SK-N-SH (cell line): Measurements from ENCODE around the gene STAG2. TPM values are rescaled to one million over a fixed set of nuclear protein-coding genes. Genes with fewer than 3 reads are reported as not detected.

Experiments
- CTCF ChIA-PET: fragments of 300-600, 350-600 bp; formaldehyde crosslinking; extraction: SDS; loops from one replicate; lab custom pipeline; 2021; lab: Yijun Ruan, JAX
- POLR2A ChIA-PET: fragments of 350-600 bp; sonication (Branson Sonifier 250); formaldehyde crosslinking; extraction: SDS; loops from one replicate; lab custom pipeline; 2020; ENCODE audit warnings: antibody characterized with exemption, inconsistent platforms; lab: Yijun Ruan, JAX
- DNase-seq: peaks from one replicate; pipeline ENCODE4 v3.0.0; 2012
- H2AFZ ChIP-seq: fragments of 200-600 bp; sonication (generic); 2 replicates; pipeline ENCODE4 v1.8.1; 2016; ENCODE audit warnings: antibody characterized with exemption, mild to moderate bottlenecking, low read depth
- H3F3A ChIP-seq: fragments of 200-600 bp; sonication (generic); replicated peaks from 2 replicates; pipeline ENCODE3; 2016; ENCODE audit warnings: antibody characterized with exemption, mild to moderate bottlenecking; ENCODE audit not compliant: insufficient read depth
- H3K27ac ChIP-seq, 2 experiments: fragments of 200-500 bp in 1 of 2; fragments of 200-600 bp in 1 of 2; sonication (Bioruptor generic) in 1 of 2; sonication (generic), shearing (Covaris generic) in 1 of 2; 2 replicates each; pipeline versions ENCODE4 v1.5.1 to v1.6.1; 2014 to 2016; ENCODE audit warnings: low read depth in 2 of 2, inconsistent platforms in 1 of 2, low read length in 1 of 2, mild to moderate bottlenecking in 1 of 2, mixed read lengths in 1 of 2
- H3K27me3 ChIP-seq: fragments of 200-600 bp; sonication (generic), shearing (Covaris generic); 2 replicates; pipeline ENCODE4 v1.6.1; 2016; ENCODE audit warnings: mixed run types; ENCODE audit not compliant: insufficient read depth
- H3K36me3 ChIP-seq, 2 experiments: fragments of 200-500 bp in 1 of 2; fragments of 200-600 bp in 1 of 2; sonication (Bioruptor generic) in 1 of 2; sonication (generic) in 1 of 2; replicated peaks in 1 of 2; 2 replicates each; pipeline versions ENCODE3 to v1.5.1; 2014 to 2016; ENCODE audit warnings: low read length in 1 of 2, mild to moderate bottlenecking in 1 of 2; ENCODE audit not compliant: insufficient read depth in 2 of 2, control insufficient read depth in 1 of 2
- H3K4me1 ChIP-seq, 2 experiments: fragments of 200-500 bp in 1 of 2; fragments of 200-600 bp in 1 of 2; sonication (Bioruptor generic) in 1 of 2; sonication (generic), shearing (Covaris generic) in 1 of 2; 2 replicates each; pipeline versions ENCODE4 v1.5.1 to v1.6.1; 2014 to 2016; ENCODE audit warnings: low read depth in 1 of 2, low read length in 1 of 2, mixed run types in 1 of 2; ENCODE audit not compliant: insufficient read depth in 2 of 2, control insufficient read depth in 1 of 2
- H3K4me2 ChIP-seq: fragments of 200-600 bp; sonication (generic), shearing (Covaris generic); 2 replicates; pipeline ENCODE4 v1.6.1; 2017; ENCODE audit warnings: mixed run types
- H3K4me3 ChIP-seq, 2 experiments: fragments of 200-500 bp in 1 of 2; fragments of 200-600 bp in 1 of 2; sonication (Bioruptor generic) in 1 of 2; sonication (generic), shearing (Covaris generic) in 1 of 2; 2 replicates each; pipeline versions ENCODE4 v1.5.1 to v1.8.1; 2014 to 2016; ENCODE audit warnings: low read depth in 2 of 2, inconsistent platforms in 1 of 2, low read length in 1 of 2, mild to moderate bottlenecking in 1 of 2, mixed read lengths in 1 of 2, moderate library complexity in 1 of 2
- H3K79me2 ChIP-seq: fragments of 200-600 bp; sonication (generic); 2 replicates; pipeline ENCODE4 v1.8.1; 2017; ENCODE audit warnings: mild to moderate bottlenecking; ENCODE audit not compliant: insufficient read depth
- H3K9ac ChIP-seq: fragments of 200-600 bp; sonication (generic); 2 replicates; pipeline ENCODE4 v1.6.1; 2017; ENCODE audit warnings: mixed run types
- H3K9me2 ChIP-seq: fragments of 200-600 bp; sonication (generic); 2 replicates; pipeline ENCODE4 v1.6.1; 2017; ENCODE audit warnings: mixed run types
- H3K9me3 ChIP-seq: fragments of 200-600 bp; sonication (generic); 2 replicates; pipeline ENCODE4 v1.6.1; 2017; ENCODE audit warnings: mixed run types, mild to moderate bottlenecking, moderate library complexity
- H4K20me1 ChIP-seq: fragments of 200-600 bp; sonication (generic); 2 replicates; pipeline ENCODE4 v1.6.1; 2017; ENCODE audit warnings: mild to moderate bottlenecking, mixed run types; ENCODE audit not compliant: insufficient read depth
- ELF1 ChIP-seq: IDR thresholded peaks from 2 replicates; pipeline ENCODE4 v1.4.0; 2012
- EP300 ChIP-seq, 2 experiments: IDR thresholded peaks; 2 replicates each; pipeline versions ENCODE4 v1.4.0 to v1.6.1; 2012; ENCODE audit warnings: borderline replicate concordance in 1 of 2, low read depth in 1 of 2, low read length in 1 of 2
- FOSL2 ChIP-seq: IDR thresholded peaks from 2 replicates; pipeline ENCODE4 v1.4.0; 2012; ENCODE audit warnings: low read depth, mild to moderate bottlenecking, moderate library complexity, borderline replicate concordance
- GATA2 ChIP-seq: sonication (generic); formaldehyde crosslinking; IDR thresholded peaks from 2 replicates; pipeline ENCODE4 v1.5.0; 2020; ENCODE audit warnings: mild to moderate bottlenecking, missing genetic modification reagents
- MEF2A ChIP-seq: IDR thresholded peaks from 2 replicates; pipeline ENCODE4 v1.4.0; 2012; ENCODE audit warnings: low read depth, borderline replicate concordance
- MXI1 ChIP-seq: IDR thresholded peaks from 2 replicates; pipeline ENCODE4 v1.6.1; 2012; ENCODE audit warnings: mild to moderate bottlenecking, low read depth, low read length, improper control_type of control experiment
- RAD21 ChIP-seq: IDR thresholded peaks from 2 replicates; pipeline ENCODE4 v1.6.1; 2012; ENCODE audit warnings: mild to moderate bottlenecking, low read length
- REST ChIP-seq: IDR thresholded peaks from 2 replicates; pipeline ENCODE4 v1.6.1; 2012; ENCODE audit warnings: mild to moderate bottlenecking, low read depth, low read length, moderate library complexity
- SIN3A ChIP-seq: IDR thresholded peaks from 2 replicates; pipeline ENCODE4 v1.6.1; 2012; ENCODE audit warnings: low read depth, mild to moderate bottlenecking, low read length, moderate library complexity, borderline replicate concordance
- SMC3 ChIP-seq: IDR thresholded peaks from 2 replicates; pipeline ENCODE4 v1.6.1; 2012; ENCODE audit warnings: low read depth, low read length, improper control_type of control experiment
- USF1 ChIP-seq: IDR thresholded peaks from 2 replicates; pipeline ENCODE4 v1.4.0; 2012; ENCODE audit warnings: low read depth, borderline replicate concordance
- whole genome bisulfite sequencing: methylation state at CpG from one replicate; pipeline ENCODE4 v1.1.6; 2017; ENCODE audit warnings: low lambda C conversion rate; 5-methylcytosine and 5-hydroxymethylcytosine counted together
- polyA plus RNA-seq, 3 experiments: library from polyadenylated mRNA; depleted of rRNA; stranded (reverse); fragments of >200 nt; gene quantifications; 2 replicates each; pipeline ENCODE4 v1.2.3, GENCODE V29; 2012
- TF ChIP-seq, protein P1 (sequence below): fragments of 150-350 bp; IDR thresholded peaks from 2 replicates; pipeline ENCODE4 v1.6.1; 2017; ENCODE audit warnings: antibody characterized with exemption, low read length, low read depth, borderline replicate concordance
- TF ChIP-seq, protein P2 (sequence below): IDR thresholded peaks from 2 replicates; pipeline ENCODE4; 2012
- TF ChIP-seq, protein P3 (sequence below): IDR thresholded peaks from 2 replicates; pipeline ENCODE4 v1.4.0; 2012; ENCODE audit warnings: low read depth

The STAG2 gene
- polyA plus RNA-seq, 1 of the 3 experiments (the other 2 are of a cell fraction), result 11.3 TPM

DNA sequence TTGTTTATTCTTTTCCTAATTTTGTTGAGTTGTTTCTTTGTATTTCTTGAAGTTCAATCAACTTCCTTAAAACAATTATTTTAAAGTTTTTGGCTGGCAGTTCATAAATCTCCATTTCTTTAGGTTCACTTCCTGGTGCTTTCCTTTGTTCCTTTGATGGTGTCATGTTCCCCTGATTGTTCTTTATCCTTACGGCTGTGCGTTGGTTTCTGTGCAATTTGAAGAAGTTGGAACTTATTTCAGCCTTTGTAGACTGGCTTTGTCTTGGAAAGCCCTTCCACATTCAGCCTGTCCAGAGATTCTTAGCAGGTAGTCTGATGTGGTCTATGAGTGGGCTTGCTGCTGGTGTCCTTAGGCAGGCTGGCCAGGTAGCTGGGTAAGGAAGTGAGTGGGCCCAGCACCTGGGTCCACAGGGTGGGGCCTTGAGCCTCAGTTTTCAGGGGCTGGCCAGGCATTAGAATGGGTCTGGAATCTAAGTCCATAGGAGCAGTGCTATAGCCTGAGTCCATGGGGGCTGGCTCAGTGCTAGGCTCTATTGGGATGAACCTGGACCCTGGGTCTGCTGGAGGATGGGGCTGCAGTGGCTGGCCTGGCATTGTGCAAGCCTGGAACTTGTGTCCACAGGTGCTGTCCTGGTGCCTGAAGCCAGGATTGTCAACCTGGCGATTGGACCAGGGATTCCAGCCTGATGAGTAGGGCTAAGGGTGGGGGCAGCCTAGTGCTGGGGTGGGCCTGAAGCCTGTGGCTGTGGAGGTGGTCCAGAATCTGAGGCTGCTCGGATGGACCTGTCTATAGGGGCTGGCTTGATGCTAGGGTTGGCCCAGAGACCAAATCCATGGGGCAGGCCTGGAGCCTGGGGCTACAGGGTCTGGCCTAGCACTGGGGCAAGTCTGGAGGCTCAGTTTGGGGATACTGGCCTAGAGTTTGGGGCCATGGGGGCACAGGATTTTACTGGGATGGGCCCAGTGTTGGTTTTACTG is 152.4 kb downstream of the STAG2 start:
- no peak for DNase-seq
- ChIA-PET CTCF (no interaction called here), POLR2A (no interaction called here)
- WGBS, result 54% methylated on average over 2 of the region's 4 CpGs
- H3K27me3 ChIP-seq, result no peaks in the 10 kb centered on the region
- no peak overlapping the region for H2AFZ ChIP-seq
- no peak overlapping the region for H3K4me2 ChIP-seq
- TF ChIP-seq ELF1 (no peak), REST (no peak), EP300 (IDR thresholded peaks at IDR 0.05; ENCODE audit: borderline replicate concordance in 1 of 2, low read depth in 1 of 2, low read length in 1 of 2) (no peak), USF1 (no peak), FOSL2 (no peak), SMC3 (no peak), MEF2A (no peak), MXI1 (no peak), RAD21 (no peak), GATA2 (CRISPR knock-in tag) (no peak), SIN3A (no peak)
- TF ChIP-seq, protein P1, sequence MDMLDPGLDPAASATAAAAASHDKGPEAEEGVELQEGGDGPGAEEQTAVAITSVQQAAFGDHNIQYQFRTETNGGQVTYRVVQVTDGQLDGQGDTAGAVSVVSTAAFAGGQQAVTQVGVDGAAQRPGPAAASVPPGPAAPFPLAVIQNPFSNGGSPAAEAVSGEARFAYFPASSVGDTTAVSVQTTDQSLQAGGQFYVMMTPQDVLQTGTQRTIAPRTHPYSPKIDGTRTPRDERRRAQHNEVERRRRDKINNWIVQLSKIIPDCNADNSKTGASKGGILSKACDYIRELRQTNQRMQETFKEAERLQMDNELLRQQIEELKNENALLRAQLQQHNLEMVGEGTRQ, result no peak
- TF ChIP-seq, protein P2, sequence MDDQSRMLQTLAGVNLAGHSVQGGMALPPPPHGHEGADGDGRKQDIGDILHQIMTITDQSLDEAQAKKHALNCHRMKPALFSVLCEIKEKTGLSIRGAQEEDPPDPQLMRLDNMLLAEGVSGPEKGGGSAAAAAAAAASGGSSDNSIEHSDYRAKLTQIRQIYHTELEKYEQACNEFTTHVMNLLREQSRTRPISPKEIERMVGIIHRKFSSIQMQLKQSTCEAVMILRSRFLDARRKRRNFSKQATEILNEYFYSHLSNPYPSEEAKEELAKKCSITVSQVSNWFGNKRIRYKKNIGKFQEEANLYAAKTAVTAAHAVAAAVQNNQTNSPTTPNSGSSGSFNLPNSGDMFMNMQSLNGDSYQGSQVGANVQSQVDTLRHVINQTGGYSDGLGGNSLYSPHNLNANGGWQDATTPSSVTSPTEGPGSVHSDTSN, result no peak
- TF ChIP-seq, protein P3, sequence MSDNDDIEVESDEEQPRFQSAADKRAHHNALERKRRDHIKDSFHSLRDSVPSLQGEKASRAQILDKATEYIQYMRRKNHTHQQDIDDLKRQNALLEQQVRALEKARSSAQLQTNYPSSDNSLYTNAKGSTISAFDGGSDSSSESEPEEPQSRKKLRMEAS, result no peak
- H3K27ac ChIP-seq, result no peak overlapping the region
- no peak overlapping the region for H3K4me3 ChIP-seq
- no peaks in the 10 kb centered on the region for H3K9me2 ChIP-seq
- H3K9me3 ChIP-seq, result no peaks in the 10 kb centered on the region
- H4K20me1 ChIP-seq, result no peaks in the 10 kb centered on the region
- H3K9ac ChIP-seq, result no peak overlapping the region
- H3K36me3 ChIP-seq, result no peaks in the 10 kb centered on the region
- H3K4me1 ChIP-seq, result no peaks in the 10 kb centered on the region
- H3F3A ChIP-seq, result no peaks in the 10 kb centered on the region
- H3K79me2 ChIP-seq, result no peaks in the 10 kb centered on the region
